Adipose tissue (tissue), 3 donors: ENCODE measurements around the gene RAB31. TPM values are rescaled to one million over a fixed set of nuclear protein-coding genes. Genes with fewer than 3 reads are reported as not detected.

ENCODE experiments used
- H3K27ac ChIP-seq: one replicate; pipeline ENCODE4 v1.5.1; 2013; ENCODE audit warnings: low read depth, low read length
- WGBS, 3 donors: extraction: QIAGEN DNeasy Blood & Tissue Kit; methylation state at CpG; one replicate each; pipeline ENCODE4 v1.1.7; 2013; 5-methylcytosine and 5-hydroxymethylcytosine counted together
- polyA plus RNA-seq, 3 donors: library from polyadenylated mRNA; stranded (reverse); fragments of 200-250 nt; gene quantifications; one replicate each; pipeline ENCODE4 v1.2.3, GENCODE V29; 2013
- donor health status: healthy with polysubstance abuse.
- donor health status: Bipolar disorder and iron deficiency.
- donor health status: healthy.

The RAB31 gene
- polyA plus RNA-seq, 3 donors = 3.6 to 48.1 (median 20.4) TPM

GRCh38 chr18:9708434-9709303 is 568 bp downstream of the RAB31 start:
- 1% methylated on average over 73 to 84 of the region's 84 CpGs for WGBS, 3 donors

GRCh38 chr18:9709304-9709877 is 1.3 kb downstream of the RAB31 start:
- 13 to 38% (median 24%) methylated on average over 18 of the region's 18 CpGs for WGBS, 3 donors
- H3K27ac ChIP-seq = no peak overlapping the region

More at GRCh38 chr18:9708434-9709303, 568 bp downstream of the RAB31 start:
- no peak overlapping the region for H3K27ac ChIP-seq

- 70 to 88% (median 82%) methylated on average over 4 of the region's 4 CpGs for WGBS, 3 donors
- H3K27ac ChIP-seq = no peak overlapping the region
Measured at GRCh38 chr18:9710037-9710436, 1.9 kb downstream of the RAB31 start.

GRCh38 chr18:9711361-9712129 is 3.4 kb downstream of the RAB31 start:
- H3K27ac ChIP-seq = no peak overlapping the region
- WGBS, 3 donors = 65 to 72% (median 71%) methylated on average over 7 of the region's 7 CpGs

GRCh38 chr18:9712130-9712577 is 4.1 kb downstream of the RAB31 start:
- no peak overlapping the region for H3K27ac ChIP-seq
- WGBS, 3 donors = 55 to 65% (median 63%) methylated on average over 5 of the region's 5 CpGs

- WGBS, 3 donors = 22 to 56% (median 27%) methylated on average over 3 of the region's 3 CpGs
- no peak overlapping the region for H3K27ac ChIP-seq
Measured at GRCh38 chr18:9712611-9713010, 4.5 kb downstream of the RAB31 start.

- H3K27ac ChIP-seq = no peak overlapping the region
- WGBS, 3 donors = 88 to 94% (median 94%) methylated on average over 10 of the region's 10 CpGs
Measured at GRCh38 chr18:9714266-9715087, 6.4 kb downstream of the RAB31 start.

GRCh38 chr18:9715088-9715343 is 6.9 kb downstream of the RAB31 start:
- no peak overlapping the region for H3K27ac ChIP-seq
- WGBS, 3 donors = 82 to 97% (median 87%) methylated on average over 3 of the region's 3 CpGs

GRCh38 chr18:9715978-9716774 is 8.1 kb downstream of the RAB31 start:
- WGBS, 3 donors = 62 to 72% (median 70%) methylated on average over 10 of the region's 10 CpGs
- H3K27ac ChIP-seq = no peak overlapping the region

GRCh38 chr18:9716780-9717563 is 8.9 kb downstream of the RAB31 start:
- 83 to 88% (median 86%) methylated on average over 8 of the region's 8 CpGs for WGBS, 3 donors
- H3K27ac ChIP-seq = no peak overlapping the region

GRCh38 chr18:9719421-9719981 is 11.4 kb downstream of the RAB31 start:
- no peak overlapping the region for H3K27ac ChIP-seq
- 54 to 65% (median 58%) methylated on average over 12 of the region's 12 CpGs for WGBS, 3 donors

GRCh38 chr18:9720327-9720726 is 12.2 kb downstream of the RAB31 start:
- WGBS, 3 donors = 82 to 92% (median 84%) methylated on average over 8 of the region's 8 CpGs
- no peak overlapping the region for H3K27ac ChIP-seq

- H3K27ac ChIP-seq = no peak overlapping the region
- 73 to 89% (median 85%) methylated on average over 9 of the region's 9 CpGs for WGBS, 3 donors
Measured at GRCh38 chr18:9721893-9722550, 13.9 kb downstream of the RAB31 start.

GRCh38 chr18:9722691-9723090 is 14.6 kb downstream of the RAB31 start:
- H3K27ac ChIP-seq = no peak overlapping the region
- WGBS, 3 donors = 56 to 81% (median 70%) methylated on average over 3 of the region's 3 CpGs

- WGBS, 3 donors = 95 to 97% (median 96%) methylated on average over 5 of the region's 5 CpGs
- H3K27ac ChIP-seq = no peak overlapping the region
Measured at GRCh38 chr18:9724797-9725585, 16.9 kb downstream of the RAB31 start.

GRCh38 chr18:9726175-9726574 is 18.1 kb downstream of the RAB31 start:
- no peak overlapping the region for H3K27ac ChIP-seq
- 68 to 90% (median 79%) methylated on average over 5 of the region's 5 CpGs for WGBS, 3 donors
